B cell (primary cell): ENCODE measurements around the gene DNAAF3. TPM values are rescaled to one million over a fixed set of nuclear protein-coding genes. Genes with fewer than 3 reads are reported as not detected.

Experiments
- ATAC-seq: fragments of 200-7000 bp; cut with Tn5 transposase; one replicate; pipeline ENCODE4 v1.10.0; 2021; ENCODE audit warnings: low read depth, mild to moderate bottlenecking, moderate number of reproducible peaks, moderate library complexity
- CTCF ChIA-PET: fragments of 350-600 bp; sonication (Branson Sonifier 250); formaldehyde crosslinking; loops from one replicate; lab custom pipeline; 2021; ENCODE audit warnings: antibody characterized with exemption, inconsistent platforms; lab: Charles Lee
- POLR2A ChIA-PET: fragments of 350-600 bp; sonication (Branson Sonifier 250); formaldehyde crosslinking; loops from one replicate; lab custom pipeline; 2021; ENCODE audit warnings: antibody characterized with exemption; lab: Charles Lee
- DNase-seq: peaks from one replicate; pipeline ENCODE4 v3.0.0; 2013
- H2AFZ ChIP-seq: 2 replicates; pipeline ENCODE4 v1.6.1; 2012; ENCODE audit warnings: mild to moderate bottlenecking, low read depth, low read length; ENCODE audit not compliant: insufficient read depth, poor library complexity, severe bottlenecking
- H3K27ac ChIP-seq, 2 donors: 1 replicate in 1 of 2; 2 replicates in 1 of 2; pipeline ENCODE4 v1.5.1; 2012 to 2013; ENCODE audit warnings: low read length in 2 of 2, mild to moderate bottlenecking in 2 of 2, moderate library complexity in 1 of 2
- H3K27me3 ChIP-seq, 4 experiments: fragments of 200-600 bp in 1 of 4; sonication (generic) in 1 of 4; replicated peaks in 1 of 4; 1 replicate in 2 of 4; 2 replicates in 2 of 4; pipeline versions ENCODE4 v1.6.1 to v1.7.0; 2013 to 2016; ENCODE audit warnings: low read length in 3 of 4, mild to moderate bottlenecking in 2 of 4, mixed read lengths in 1 of 4, moderate library complexity in 1 of 4; ENCODE audit not compliant: insufficient read depth in 4 of 4, control insufficient read depth in 3 of 4; ENCODE audit errors: control extremely low read depth in 1 of 4
- H3K36me3 ChIP-seq, 2 experiments: replicated peaks in 1 of 2; 1 replicate in 1 of 2; 2 replicates in 1 of 2; pipeline versions ENCODE4 v1.6.1 to v1.7.1; 2013; ENCODE audit warnings: low read length in 1 of 2; ENCODE audit not compliant: insufficient read depth in 2 of 2, control insufficient read depth in 1 of 2; ENCODE audit errors: control extremely low read depth in 1 of 2, extremely low read depth in 1 of 2
- H3K4me1 ChIP-seq, 2 donors: fragments of 200-600 bp in 1 of 2; sonication (generic) in 1 of 2; 1 replicate in 1 of 2; 2 replicates in 1 of 2; pipeline versions ENCODE4 v1.5.1 to v1.6.1; 2013 to 2017; ENCODE audit warnings: low read length in 2 of 2; ENCODE audit not compliant: control insufficient read depth in 2 of 2, insufficient read depth in 2 of 2
- H3K4me2 ChIP-seq: replicated peaks from 2 replicates; pipeline ENCODE3; 2012; ENCODE audit warnings: mild to moderate bottlenecking, low read depth, low read length; ENCODE audit not compliant: poor library complexity, severe bottlenecking
- H3K4me3 ChIP-seq, 5 experiments: fragments of 200-600 bp in 1 of 5; sonication (generic) in 1 of 5; 1 replicate in 3 of 5; 2 replicates in 2 of 5; pipeline versions ENCODE4 v1.5.1 to v1.7.0; 2011 to 2016; ENCODE audit warnings: low read length in 4 of 5, mild to moderate bottlenecking in 4 of 5, low read depth in 2 of 5, control low read depth in 1 of 5, moderate library complexity in 1 of 5; ENCODE audit not compliant: insufficient read depth in 1 of 5; ENCODE audit errors: control extremely low read depth in 1 of 5, extremely low read depth in 1 of 5
- H3K79me2 ChIP-seq: fragments of 200-600 bp; sonication (generic); one replicate; pipeline ENCODE4 v1.6.0; 2016; ENCODE audit warnings: low read length; ENCODE audit not compliant: control insufficient read depth, insufficient read depth
- H3K9ac ChIP-seq: fragments of 200-600 bp; sonication (generic); 2 replicates; pipeline ENCODE4 v1.6.1; 2017; ENCODE audit warnings: mild to moderate bottlenecking, low read length, moderate library complexity
- H3K9me3 ChIP-seq, 3 donors: one replicate each; pipeline versions ENCODE4 v1.6.1 to v1.7.1; 2013; ENCODE audit warnings: low read length in 2 of 3; ENCODE audit not compliant: control insufficient read depth in 2 of 3, insufficient read depth in 1 of 3; ENCODE audit errors: control extremely low read depth in 1 of 3
- H4K20me1 ChIP-seq: 2 replicates; pipeline ENCODE4 v1.6.0; 2012; ENCODE audit warnings: mild to moderate bottlenecking, low read length; ENCODE audit not compliant: insufficient read depth, control insufficient read depth, poor library complexity, severe bottlenecking
- H3K27ac Mint-ChIP-seq: one replicate; pipeline ENCODE4 v1.8.0; 2021; ENCODE audit warnings: mixed read lengths
- H3K27me3 Mint-ChIP-seq: one replicate; pipeline ENCODE4 v1.8.0; 2021; ENCODE audit warnings: mixed read lengths
- H3K4me1 Mint-ChIP-seq: one replicate; pipeline ENCODE4 v1.8.0; 2021; ENCODE audit warnings: mixed read lengths
- H3K4me3 Mint-ChIP-seq: one replicate; pipeline ENCODE4 v1.8.0; 2021; ENCODE audit warnings: mixed read lengths
- H3K9me3 Mint-ChIP-seq: one replicate; pipeline ENCODE4 v1.8.0; 2022; ENCODE audit warnings: mixed read lengths; ENCODE audit not compliant: insufficient read depth
- EZH2 ChIP-seq: IDR thresholded peaks from 2 replicates; pipeline ENCODE4 v1.6.1; 2012; ENCODE audit warnings: borderline replicate concordance, low read depth, mild to moderate bottlenecking, moderate library complexity, low read length; ENCODE audit not compliant: insufficient read depth, poor library complexity, severe bottlenecking
- WGBS: methylation state at CpG from one replicate; pipeline ENCODE4 v1.1.5; 2013; ENCODE audit warnings: missing lambda C conversion rate; ENCODE audit not compliant: insufficient coverage; 5-methylcytosine and 5-hydroxymethylcytosine counted together
- intact Hi-C: fragments of 100-400 bp; cut with micrococcal nuclease; formaldehyde crosslinking; loops from one replicate; pipeline ENCODE4 v1.10.0; 2022
- polyA plus RNA-seq: library from polyadenylated mRNA; depleted of rRNA; stranded (reverse); fragments of >200 nt; gene quantifications from 2 replicates; pipeline ENCODE4 v1.2.3, GENCODE V29; 2012
- total RNA-seq, 2 donors: library from RNA; stranded (reverse); fragments of 120-200 nt in 1 of 2; gene quantifications; 1 replicate in 1 of 2; 2 replicates in 1 of 2; pipeline versions ENCODE4 v1.2.3 to v1.2.4, GENCODE V29; 2013 to 2022
- TF ChIP-seq, protein P1 (sequence below): fragments of 200-600 bp; IDR thresholded peaks from one replicate; pipeline ENCODE4 v1.8.0; 2022; ENCODE audit warnings: antibody characterized with exemption, mild to moderate bottlenecking

The DNAAF3 gene
- total and polyA plus RNA-seq, 2 donors (not counting 1 experiment from before 2014, with no cell fraction given): not detected

DNA sequence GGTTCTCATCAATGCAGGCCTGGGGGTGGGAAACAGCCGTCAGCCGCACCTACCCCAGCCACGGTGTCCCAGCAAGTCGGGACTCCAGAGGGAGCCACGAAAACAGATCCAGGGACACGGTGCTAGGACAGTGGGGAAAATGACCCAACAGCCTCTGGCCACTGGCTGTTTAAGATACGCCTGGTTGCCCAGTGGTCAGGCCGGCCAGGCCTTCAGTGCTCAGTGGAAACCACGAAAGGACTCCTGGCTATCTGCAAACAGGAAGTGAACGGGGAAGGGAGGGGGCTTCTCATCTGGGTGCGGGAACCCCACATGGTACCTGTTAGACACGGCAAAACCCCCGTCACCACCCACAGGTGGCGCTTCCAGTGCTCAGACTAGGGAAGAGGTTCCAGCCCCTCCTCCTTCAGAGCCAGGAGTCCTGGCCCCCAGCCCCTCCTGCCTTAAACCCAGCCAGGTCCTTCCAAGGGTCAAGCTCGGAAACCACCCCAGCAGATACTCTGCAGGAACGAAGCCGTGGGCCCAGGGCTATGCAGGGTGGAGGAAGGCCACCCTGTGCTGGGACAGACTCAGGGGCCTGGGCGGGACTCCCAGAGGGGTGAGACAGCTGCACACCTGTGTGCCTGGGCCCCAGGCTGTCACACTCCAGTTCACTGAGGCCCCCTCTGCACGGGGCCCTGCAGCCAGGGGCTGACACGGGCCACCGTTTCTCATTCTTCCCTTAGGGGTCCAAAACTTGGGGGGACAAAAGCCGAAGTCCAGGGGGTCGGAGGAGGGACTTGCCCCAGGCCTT is 53.4 kb downstream of the DNAAF3 start:
- Mint-ChIP-seq H3K27me3 (no peaks in the 10 kb centered on the region), H3K4me3 (no peak overlapping the region), H3K4me1 (peaks cover 39% of the 10 kb centered on the region), H3K27ac (peak overlapping the region; percentile 32), H3K9me3 (no peaks in the 10 kb centered on the region)
- intact Hi-C loops: loop anchor here (10.0 kb wide), 3 partner anchors 108 to 998 kb away; partner anchors contain the start of genes PRPF31 and TFPT
- ChIA-PET POLR2A (interaction anchor here (0.5 to 0.6 kb wide), 2 partner anchors 9 to 55 kb away, joined by 4 to 7 read pairs; no protein-coding TSS in a partner anchor), CTCF (no interaction called here)
- DNase-seq: peak; percentile 42
- Histone ChIP-seq H3K9ac (no peak overlapping the region), H3K36me3 (peaks cover 0 to 22% of the 10 kb centered on the region in 2 experiments), H4K20me1 (peaks cover 71% of the 10 kb centered on the region), H3K79me2 (peaks cover 46% of the 10 kb centered on the region), H3K27me3 (no peaks in the 10 kb centered on the region), H3K4me3 (no peak overlapping the region), H3K27ac (peak overlapping the region in 1 of 2 donors; percentile 39), H2AFZ (no peak overlapping the region), H3K9me3 (no peaks in the 10 kb centered on the region), H3K4me1 (peaks cover 6 to 37% of the 10 kb centered on the region in 2 donors), H3K4me2 (peak overlapping the region; percentile 12)
- no peak for ATAC-seq
- TF ChIP-seq, protein P1, sequence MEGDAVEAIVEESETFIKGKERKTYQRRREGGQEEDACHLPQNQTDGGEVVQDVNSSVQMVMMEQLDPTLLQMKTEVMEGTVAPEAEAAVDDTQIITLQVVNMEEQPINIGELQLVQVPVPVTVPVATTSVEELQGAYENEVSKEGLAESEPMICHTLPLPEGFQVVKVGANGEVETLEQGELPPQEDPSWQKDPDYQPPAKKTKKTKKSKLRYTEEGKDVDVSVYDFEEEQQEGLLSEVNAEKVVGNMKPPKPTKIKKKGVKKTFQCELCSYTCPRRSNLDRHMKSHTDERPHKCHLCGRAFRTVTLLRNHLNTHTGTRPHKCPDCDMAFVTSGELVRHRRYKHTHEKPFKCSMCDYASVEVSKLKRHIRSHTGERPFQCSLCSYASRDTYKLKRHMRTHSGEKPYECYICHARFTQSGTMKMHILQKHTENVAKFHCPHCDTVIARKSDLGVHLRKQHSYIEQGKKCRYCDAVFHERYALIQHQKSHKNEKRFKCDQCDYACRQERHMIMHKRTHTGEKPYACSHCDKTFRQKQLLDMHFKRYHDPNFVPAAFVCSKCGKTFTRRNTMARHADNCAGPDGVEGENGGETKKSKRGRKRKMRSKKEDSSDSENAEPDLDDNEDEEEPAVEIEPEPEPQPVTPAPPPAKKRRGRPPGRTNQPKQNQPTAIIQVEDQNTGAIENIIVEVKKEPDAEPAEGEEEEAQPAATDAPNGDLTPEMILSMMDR: peak; percentile 13
- no peak for TF ChIP-seq EZH2
- WGBS: 80% methylated on average over 19 of the region's 23 CpGs

DNA sequence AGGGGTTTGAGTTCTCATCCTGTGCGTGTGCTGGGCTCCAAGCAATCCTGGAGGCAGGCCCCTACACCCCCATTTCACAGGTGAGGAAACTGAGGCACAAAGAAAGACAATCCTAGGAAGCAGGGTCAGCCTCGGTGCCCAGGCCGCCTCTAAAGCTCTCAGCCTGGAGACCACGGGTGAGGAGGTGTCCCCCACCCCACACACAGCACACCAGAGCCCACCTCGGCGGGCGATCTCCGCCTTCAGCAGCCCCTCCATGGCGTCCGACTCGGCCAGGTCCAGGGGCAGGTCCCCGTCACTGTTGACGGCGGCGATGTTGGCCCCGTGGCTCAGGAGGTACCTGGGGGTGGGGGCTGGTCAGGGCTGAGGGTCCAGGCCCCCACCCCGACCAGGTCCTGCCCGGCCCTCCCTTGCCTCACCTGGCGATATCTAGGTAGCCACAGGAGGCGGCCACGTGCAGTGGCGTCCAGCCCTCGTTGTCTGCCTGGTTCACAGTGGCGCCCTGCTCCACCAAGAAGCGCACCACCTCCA is 54.1 kb downstream of the DNAAF3 start:
- Histone ChIP-seq H3K9me3 (no peaks in the 10 kb centered on the region), H4K20me1 (peaks cover 71% of the 10 kb centered on the region), H3K79me2 (peaks cover 43% of the 10 kb centered on the region), H3K4me3 (no peak overlapping the region), H3K27me3 (no peaks in the 10 kb centered on the region), H3K27ac (no peak overlapping the region), H3K36me3 (peaks cover 0 to 22% of the 10 kb centered on the region in 2 experiments), H3K9ac (no peak overlapping the region), H2AFZ (no peak overlapping the region), H3K4me1 (peaks cover 6 to 36% of the 10 kb centered on the region in 2 donors), H3K4me2 (no peak overlapping the region)
- CTCF ChIA-PET: no interaction called here
- H3K9me3 Mint-ChIP-seq: no peaks in the 10 kb centered on the region
- intact Hi-C loops: loop anchor here (10.0 kb wide), 3 partner anchors 108 to 998 kb away; partner anchors contain the start of genes PRPF31 and TFPT
- no peaks in the 10 kb centered on the region for H3K27me3 Mint-ChIP-seq
- ATAC-seq: no peak
- H3K4me3 Mint-ChIP-seq: no peak overlapping the region
- no peak for TF ChIP-seq EZH2
- TF ChIP-seq, protein P1: no peak
- POLR2A ChIA-PET: no interaction called here
- peaks cover 35% of the 10 kb centered on the region for H3K4me1 Mint-ChIP-seq
- H3K27ac Mint-ChIP-seq: no peak overlapping the region
- 93% methylated on average over 18 of the region's 25 CpGs for WGBS
- no peak for DNase-seq
